Calu3 (cell line): ENCODE results near the gene CXCL3. TPM values are rescaled to one million over a fixed set of nuclear protein-coding genes. Genes with fewer than 3 reads are reported as not detected.
A peak's percentile ranks its signal among the peaks of the same experiment; 100 is the strongest.

Source experiments
- BruUV-seq: library from RNA; stranded (reverse); fragments of 400-500 nt; replicated peaks from 2 replicates; lab custom pipeline; 2021; lab: Mats Ljungman, UMichigan
- CTCF ChIA-PET: fragments of 300-600 bp; sonication (Branson Sonifier 250); formaldehyde crosslinking; loops from one replicate; lab custom pipeline; 2022; ENCODE audit warnings: antibody characterized with exemption; lab: Charles Lee
- DNase-seq: peaks from one replicate; pipeline ENCODE4 v3.0.0; 2022
- H3K27ac Mint-ChIP-seq: one replicate; pipeline ENCODE4 v1.8.0; 2022; ENCODE audit warnings: mixed read lengths; ENCODE audit not compliant: unreplicated experiment
- H3K27me3 Mint-ChIP-seq: one replicate; pipeline ENCODE4 v1.8.0; 2022; ENCODE audit warnings: mixed read lengths; ENCODE audit not compliant: unreplicated experiment
- H3K36me3 Mint-ChIP-seq: one replicate; pipeline ENCODE4 v1.8.0; 2022; ENCODE audit warnings: mild to moderate bottlenecking, moderate library complexity, mixed read lengths; ENCODE audit not compliant: insufficient read depth, unreplicated experiment
- H3K4me1 Mint-ChIP-seq: one replicate; pipeline ENCODE4 v1.8.0; 2022; ENCODE audit warnings: mild to moderate bottlenecking, low read depth, mixed read lengths; ENCODE audit not compliant: unreplicated experiment
- H3K4me3 Mint-ChIP-seq: one replicate; pipeline ENCODE4 v1.8.0; 2022; ENCODE audit warnings: mild to moderate bottlenecking, low read depth, moderate library complexity, mixed read lengths; ENCODE audit not compliant: unreplicated experiment
- H3K9me3 Mint-ChIP-seq: one replicate; pipeline ENCODE4 v1.8.0; 2022; ENCODE audit warnings: low read depth, mixed read lengths; ENCODE audit not compliant: unreplicated experiment
- CTCF ChIP-seq: fragments of 200-600 bp; IDR thresholded peaks from one replicate; pipeline ENCODE4 v1.8.0; 2022; ENCODE audit warnings: antibody characterized with exemption; ENCODE audit not compliant: unreplicated experiment
- intact Hi-C: fragments of 100-400 bp; cut with micrococcal nuclease; formaldehyde crosslinking; loops from one replicate; pipeline ENCODE4 v1.10.0; 2022; ENCODE audit not compliant: unreplicated experiment
- total RNA-seq: library from RNA; stranded (reverse); gene quantifications from 2 replicates; pipeline ENCODE4 v1.2.3, GENCODE V29; 2022

Gene CXCL3
- total RNA-seq, 1 experiment from 2014 or later = 153 TPM

DNA sequence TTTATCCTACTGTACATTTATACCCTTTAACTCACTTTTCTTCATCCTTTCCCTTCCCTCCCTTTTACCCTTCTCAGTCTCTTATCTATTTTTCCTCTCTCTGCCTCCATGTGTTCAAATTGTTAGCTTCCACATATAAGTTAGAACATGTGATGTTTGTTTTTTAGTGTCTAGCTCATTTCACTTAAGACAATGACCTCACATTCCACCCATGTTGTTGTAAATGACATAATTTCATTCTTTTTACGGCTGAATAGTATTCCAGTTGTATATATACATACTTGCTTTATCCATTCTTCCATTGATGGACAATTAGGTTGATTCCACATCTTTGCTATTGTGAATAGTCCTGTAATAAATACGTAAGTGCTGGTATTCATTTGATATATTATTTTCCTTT lies 7.3 kb upstream of the CXCL3 start:
- CTCF ChIA-PET = no interaction called here
- no peaks in the 10 kb centered on the region for H3K36me3 Mint-ChIP-seq
- peaks cover 3% of the 10 kb centered on the region for H3K9me3 Mint-ChIP-seq
- BruUV-seq = no TSS peak
- H3K4me3 Mint-ChIP-seq = no peak overlapping the region
- H3K27ac Mint-ChIP-seq = peak overlapping the region; percentile 52
- peaks cover 31% of the 10 kb centered on the region for H3K4me1 Mint-ChIP-seq
- intact Hi-C loops = no loop called here
- H3K27me3 Mint-ChIP-seq = no peaks in the 10 kb centered on the region
- no peak for TF ChIP-seq CTCF
- no peak for DNase-seq

GRCh38 chr4:74045247-74045646 lies 6.8 kb upstream of the CXCL3 start:
- H3K36me3 Mint-ChIP-seq = peaks cover 3% of the 10 kb centered on the region
- no TSS peak for BruUV-seq
- H3K27ac Mint-ChIP-seq = peak overlapping the region; percentile 52
- intact Hi-C loops = no loop called here
- H3K4me1 Mint-ChIP-seq = peaks cover 35% of the 10 kb centered on the region
- H3K4me3 Mint-ChIP-seq = peak overlapping the region; percentile 17
- H3K9me3 Mint-ChIP-seq = peaks cover 3% of the 10 kb centered on the region
- no peaks in the 10 kb centered on the region for H3K27me3 Mint-ChIP-seq
- DNase-seq = no peak
- TF ChIP-seq CTCF = no peak
- CTCF ChIA-PET = interaction anchor here (1.1 to 1.4 kb wide), 3 partner anchors 11 to 46 kb away, joined by 3 read pairs; partner anchors contain the start of gene CXCL5

- no peaks in the 10 kb centered on the region for H3K27me3 Mint-ChIP-seq
- peaks cover 3% of the 10 kb centered on the region for H3K9me3 Mint-ChIP-seq
- BruUV-seq = no TSS peak
- no peak for DNase-seq
- no peak for TF ChIP-seq CTCF
- peak overlapping the region; percentile 50 for H3K27ac Mint-ChIP-seq
- peak overlapping the region; percentile 17 for H3K4me3 Mint-ChIP-seq
- intact Hi-C loops = no loop called here
- peaks cover 41% of the 10 kb centered on the region for H3K4me1 Mint-ChIP-seq
- H3K36me3 Mint-ChIP-seq = peaks cover 8% of the 10 kb centered on the region
- CTCF ChIA-PET = interaction anchor here (0.6 to 1.4 kb wide), 5 partner anchors 11 to 833 kb away, joined by 3 to 4 read pairs (median 3); partner anchors contain the start of genes CXCL5 and CXCL6
These were observed 6.2 kb upstream of the CXCL3 start for GRCh38 chr4:74044677-74045076.

GRCh38 chr4:74042681-74043080 lies 4.2 kb upstream of the CXCL3 start:
- no TSS peak for BruUV-seq
- CTCF ChIA-PET = interaction anchor here (0.6 to 2.4 kb wide), 6 partner anchors 44 to 114 kb away, joined by 3 to 6 read pairs (median 4); partner anchors contain the start of gene CXCL2
- intact Hi-C loops = loop anchor here (1.0 kb wide), 1 partner anchor 92 kb away; no protein-coding TSS in a partner anchor
- peak; percentile 35 for DNase-seq
- peaks cover 45% of the 10 kb centered on the region for H3K4me1 Mint-ChIP-seq
- no peak for TF ChIP-seq CTCF
- no peaks in the 10 kb centered on the region for H3K27me3 Mint-ChIP-seq
- peaks cover 28% of the 10 kb centered on the region for H3K36me3 Mint-ChIP-seq
- H3K4me3 Mint-ChIP-seq = no peak overlapping the region
- no peak overlapping the region for H3K27ac Mint-ChIP-seq
- H3K9me3 Mint-ChIP-seq = peaks cover 3% of the 10 kb centered on the region
